ENCODE data around the gene FGR.

FGR gene

DNA sequence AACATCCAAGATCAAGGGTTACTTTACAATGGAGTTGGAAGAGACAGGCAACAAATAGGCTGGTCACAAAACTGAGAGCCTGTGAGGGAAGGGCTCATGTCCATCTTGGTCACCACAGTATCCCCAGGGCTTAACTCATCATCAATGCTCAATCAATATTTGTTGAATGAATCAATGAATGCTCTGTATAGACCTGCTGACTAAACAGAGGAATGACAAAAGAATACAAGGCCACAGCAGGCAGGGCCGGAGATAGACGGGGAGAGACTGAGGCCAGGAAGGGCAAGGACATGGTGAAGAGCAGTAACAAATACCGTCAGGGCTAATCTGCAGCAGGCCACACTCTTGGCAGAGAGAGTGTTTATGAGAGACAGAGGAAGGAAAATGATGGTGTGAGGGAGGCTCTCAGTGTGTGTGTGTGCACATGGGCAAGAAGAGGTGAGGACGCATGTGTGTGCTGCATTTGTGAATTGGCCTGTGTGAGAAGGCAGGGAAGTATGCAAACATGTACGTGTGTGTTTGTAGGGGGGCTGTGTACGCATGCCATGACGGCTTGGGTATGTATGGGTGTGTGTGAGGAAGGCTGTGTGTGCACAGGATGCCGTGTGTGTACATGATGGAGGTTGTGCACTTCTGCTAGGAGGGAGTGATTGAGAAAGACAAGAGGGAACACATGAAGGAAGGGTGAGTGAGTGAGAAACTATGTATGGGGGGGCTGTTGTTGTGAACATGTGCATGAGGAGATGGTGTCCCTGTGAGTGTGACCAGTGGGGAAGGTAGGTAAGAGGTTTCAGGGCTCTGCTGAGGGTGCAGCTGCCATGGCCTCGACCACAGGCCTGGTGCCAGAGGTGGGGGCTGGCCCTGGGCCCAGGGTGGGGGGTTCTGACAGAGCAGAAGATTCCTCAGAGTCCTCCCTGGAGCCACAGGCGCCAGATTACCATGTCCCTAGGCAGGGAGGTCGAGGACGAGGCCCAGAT lies 46.4 kb downstream of the FGR start:
- no peak for DNase-seq (ENCODE audit: low spot score)

DNA sequence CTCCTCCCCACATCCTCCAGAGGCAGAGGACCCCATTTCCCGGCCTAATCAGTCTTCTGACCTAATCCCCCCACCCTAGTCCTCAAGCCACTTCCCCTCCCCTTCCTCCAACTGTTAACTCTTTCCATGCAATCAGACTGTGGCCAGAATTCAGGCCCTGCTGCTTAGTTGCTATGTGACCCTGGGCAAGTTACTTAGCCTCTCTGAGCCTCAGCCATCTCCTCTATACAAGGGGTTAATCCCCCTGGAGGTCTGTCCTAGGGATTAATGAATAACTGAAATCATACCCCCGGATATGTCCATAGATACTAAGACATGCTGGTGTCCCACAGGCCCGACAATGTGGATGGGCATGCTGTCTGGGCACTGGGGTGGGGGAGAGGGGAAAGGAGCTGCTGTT lies 49.3 kb downstream of the FGR start:
- DNase-seq (ENCODE audit: low spot score): no peak

DNA sequence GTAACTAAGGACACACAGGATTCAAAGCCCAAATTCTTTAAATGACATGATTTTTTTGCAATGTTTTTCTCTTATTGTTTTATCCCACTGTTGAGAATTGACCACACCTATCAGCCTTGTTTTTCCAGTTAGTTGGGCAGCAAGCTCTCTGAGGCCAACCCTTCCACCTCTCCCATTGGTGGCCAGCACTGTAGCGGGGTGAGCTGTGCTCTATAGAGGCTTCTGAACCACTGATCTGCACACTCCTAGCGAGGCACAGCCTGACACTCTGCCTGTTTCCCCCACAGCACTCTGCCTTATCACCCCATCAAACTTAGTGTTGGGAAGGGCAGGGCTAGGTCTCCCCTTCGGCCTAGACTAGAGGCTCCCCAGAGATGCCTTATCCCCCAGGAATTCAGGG lies 50.5 kb downstream of the FGR start:
- no peak for DNase-seq (ENCODE audit: low spot score)

DNA sequence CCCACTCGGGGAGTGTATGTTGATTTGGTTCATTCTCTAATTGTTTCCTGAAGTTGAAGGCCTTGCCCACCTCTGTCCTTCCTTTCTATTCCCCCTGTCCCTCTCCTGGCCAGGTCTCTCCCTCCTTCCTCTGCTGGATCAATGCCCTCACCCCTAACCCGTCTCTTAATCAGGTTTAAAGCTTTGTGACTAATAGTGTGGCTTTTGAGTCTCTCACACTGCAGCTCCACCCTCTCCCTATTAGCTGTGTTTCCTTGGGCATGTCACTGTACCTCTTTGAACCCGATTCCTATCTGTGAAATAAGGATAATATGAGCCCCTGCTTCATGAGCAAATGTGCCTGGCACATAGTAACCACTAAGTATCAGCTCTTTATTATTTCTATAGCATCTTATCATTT lies 51.5 kb downstream of the FGR start:
- no peak for DNase-seq (ENCODE audit: low spot score)

DNA sequence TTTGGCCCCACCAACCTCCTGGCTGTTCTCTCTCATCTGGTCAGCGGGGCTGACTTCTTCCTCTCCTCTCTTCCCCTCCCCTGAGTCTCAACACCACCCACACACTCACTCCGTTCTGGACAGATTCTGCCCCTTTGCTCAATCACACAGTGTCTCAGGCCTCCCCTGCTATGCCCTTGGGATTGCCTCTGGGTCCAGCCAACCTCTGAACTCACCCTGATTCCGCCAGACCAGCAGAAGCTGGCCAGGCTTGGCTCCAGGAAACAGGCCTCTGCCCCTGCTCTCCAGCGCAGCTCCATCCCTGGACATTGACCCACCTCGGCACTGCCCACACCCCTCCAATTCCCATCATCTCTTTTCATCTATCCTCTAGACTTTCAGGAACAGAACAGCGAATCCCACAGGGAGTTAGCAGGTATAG lies 53.2 kb downstream of the FGR start:
- DNase-seq (ENCODE audit: low spot score): no peak

DNA sequence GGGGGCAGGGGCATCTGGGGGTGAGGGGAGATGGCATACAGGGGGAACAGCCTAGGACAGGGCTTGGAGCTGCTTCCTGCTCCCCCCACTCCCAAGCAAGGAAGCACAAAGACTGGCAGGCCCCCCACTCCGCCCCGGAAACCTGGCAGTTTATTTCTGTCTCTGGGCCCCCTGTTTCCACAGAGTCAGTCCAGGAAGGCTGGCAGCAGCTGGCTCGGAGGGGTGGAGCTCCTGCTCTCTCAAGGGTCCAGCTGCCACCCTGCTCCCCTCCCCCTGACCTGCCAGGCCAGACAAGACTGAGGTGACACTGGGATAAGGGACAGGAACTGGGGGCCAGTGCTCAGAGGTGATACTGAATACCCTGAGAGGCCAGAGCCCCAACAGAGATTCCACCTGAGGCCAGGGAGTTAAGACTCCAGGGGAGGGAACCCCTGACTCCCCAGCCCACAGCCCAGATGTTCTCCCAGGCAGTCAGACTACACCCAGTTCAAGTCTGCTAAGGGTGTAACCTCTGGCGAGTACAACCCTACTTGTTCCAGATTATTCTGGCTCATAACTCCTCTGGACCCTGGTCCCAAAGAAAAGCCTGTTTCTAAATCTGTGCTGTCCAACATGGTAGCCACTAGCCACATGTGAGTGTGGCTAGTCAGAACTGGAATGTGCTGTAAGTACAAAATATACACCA lies 57.3 kb downstream of the FGR start:
- DNase-seq (ENCODE audit: low spot score): no peak

DNA sequence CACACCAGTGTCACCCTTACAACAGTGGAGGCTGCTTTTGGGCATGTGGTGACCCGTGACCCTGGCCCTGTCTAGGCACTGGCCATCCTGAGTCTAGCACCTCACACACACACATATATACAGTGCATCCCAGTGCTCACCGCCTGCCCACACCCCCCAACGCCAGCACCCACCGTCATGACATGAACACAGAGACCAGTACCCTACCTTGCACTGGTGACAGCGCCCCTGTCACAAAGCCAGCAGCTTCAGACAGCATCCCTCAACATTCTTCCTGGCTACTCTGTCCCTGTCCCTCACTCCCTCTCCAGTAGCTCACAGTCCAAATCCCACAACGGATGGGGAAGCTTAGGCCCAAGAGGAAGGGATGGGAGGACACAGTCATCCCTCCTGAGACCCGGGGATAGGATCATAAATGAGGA lies 58.2 kb downstream of the FGR start:
- DNase-seq (ENCODE audit: low spot score): no peak

DNA sequence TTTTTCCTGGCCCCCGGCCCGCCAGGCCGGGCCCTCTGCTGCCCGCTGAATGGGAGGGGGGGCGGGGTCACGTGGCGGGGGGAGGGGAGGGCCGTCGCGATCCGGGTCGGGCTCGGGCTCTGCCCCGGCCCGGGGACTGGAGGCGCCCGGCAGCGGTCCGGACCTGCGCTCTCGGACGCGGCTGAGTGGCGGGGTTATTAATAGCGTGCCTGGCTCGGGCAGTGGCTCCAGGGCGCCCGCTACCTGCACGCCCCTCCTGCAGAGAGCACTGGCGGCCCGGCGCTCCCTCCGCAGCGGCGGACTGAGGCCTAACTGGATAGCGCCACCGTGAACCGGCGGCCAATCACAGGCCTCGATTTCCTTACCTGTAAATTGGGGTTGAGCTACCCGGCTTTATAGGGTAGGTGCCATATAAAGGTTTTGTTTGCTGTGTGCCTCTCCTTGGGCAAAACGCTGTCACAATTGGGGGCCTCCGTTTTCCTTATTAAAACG lies 59.1 kb downstream of the FGR start:
- DNase-seq (ENCODE audit: low spot score): no peak

DNA sequence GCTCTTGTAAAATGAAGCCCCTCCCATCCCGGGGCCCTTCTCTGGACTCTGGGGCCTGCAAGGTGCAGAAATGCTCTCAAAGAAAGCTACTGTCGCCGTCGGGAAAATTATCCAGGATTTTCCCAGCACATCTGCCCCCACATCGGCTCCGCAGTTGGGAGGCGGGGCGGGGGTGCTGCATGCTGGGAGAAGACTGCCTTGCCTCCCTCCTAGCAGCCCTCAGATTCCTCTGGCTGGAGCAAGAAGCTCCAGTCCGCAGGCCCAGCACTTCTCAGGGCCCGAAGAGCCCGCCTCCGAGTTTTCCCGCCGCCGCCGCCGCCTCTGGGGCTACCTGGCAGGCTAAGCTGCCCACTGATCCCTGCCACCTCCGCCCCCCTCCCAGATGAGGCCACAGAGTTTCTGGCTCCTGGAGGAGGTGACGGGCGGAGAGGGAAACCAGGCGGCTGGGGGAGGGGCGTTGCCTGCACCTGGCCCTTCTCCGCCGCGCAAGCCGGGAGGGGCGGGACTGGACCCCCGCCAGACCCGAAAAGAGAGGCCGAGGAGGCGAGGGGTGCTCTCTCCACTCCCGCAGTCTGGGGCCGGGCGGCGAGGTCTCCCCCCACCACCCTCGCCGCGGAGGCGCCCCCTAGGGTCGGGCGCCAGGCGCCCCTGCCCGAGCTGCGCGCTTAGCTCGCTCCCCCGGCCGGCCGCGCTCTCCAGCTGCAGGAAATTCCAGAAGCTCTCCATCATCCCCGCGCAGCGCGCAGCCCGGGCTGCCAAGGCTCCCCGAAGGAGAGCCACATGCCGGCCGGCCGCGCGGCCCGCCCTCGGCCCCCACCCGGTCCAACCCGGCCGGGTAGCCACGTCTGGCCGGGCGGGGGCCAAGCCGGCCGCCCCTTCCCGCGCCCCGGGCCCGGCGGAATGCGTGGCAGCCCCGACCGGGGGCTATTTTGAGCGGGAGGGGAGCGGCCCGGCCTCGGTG lies 59.8 kb downstream of the FGR start:
- no peak for DNase-seq (ENCODE audit: low spot score)

DNA sequence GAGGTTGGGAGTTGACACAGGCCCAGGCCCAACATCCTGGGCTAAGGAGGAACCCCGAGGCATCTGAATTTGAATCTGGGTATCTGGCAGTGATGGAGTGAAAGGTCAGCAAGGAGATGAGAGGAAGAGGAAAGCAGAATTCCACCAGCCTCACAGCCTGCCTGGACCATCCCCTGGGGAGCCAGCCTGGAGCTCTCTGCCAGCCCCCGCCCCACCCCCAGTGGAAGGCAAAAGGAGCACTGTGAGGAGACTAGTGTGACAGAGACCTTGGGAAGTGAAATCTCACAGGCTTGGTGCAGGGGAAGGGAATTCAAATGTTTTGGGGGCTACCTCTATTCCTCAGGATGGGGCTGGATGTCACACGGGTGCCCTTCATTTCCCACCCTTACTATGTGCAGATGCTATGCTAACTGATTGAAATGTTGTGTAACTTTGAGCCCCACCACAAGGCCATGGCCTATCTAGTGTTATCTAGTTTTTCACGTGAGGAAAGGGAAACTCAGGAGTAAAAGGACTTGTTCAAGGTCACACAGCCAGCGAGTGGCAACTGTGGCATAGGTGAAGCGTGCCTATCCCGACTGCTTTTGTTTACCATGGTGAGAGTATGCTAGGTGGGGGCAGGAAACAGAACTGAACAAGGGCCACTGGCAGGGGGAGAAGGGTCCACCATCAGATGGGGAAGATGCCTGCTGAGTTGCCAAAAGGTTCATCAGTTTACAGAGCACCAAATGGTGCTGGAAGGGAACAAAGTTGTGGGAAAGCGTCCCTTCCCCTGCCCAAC lies 60.8 kb downstream of the FGR start:
- no peak for DNase-seq (ENCODE audit: low spot score)

DNA sequence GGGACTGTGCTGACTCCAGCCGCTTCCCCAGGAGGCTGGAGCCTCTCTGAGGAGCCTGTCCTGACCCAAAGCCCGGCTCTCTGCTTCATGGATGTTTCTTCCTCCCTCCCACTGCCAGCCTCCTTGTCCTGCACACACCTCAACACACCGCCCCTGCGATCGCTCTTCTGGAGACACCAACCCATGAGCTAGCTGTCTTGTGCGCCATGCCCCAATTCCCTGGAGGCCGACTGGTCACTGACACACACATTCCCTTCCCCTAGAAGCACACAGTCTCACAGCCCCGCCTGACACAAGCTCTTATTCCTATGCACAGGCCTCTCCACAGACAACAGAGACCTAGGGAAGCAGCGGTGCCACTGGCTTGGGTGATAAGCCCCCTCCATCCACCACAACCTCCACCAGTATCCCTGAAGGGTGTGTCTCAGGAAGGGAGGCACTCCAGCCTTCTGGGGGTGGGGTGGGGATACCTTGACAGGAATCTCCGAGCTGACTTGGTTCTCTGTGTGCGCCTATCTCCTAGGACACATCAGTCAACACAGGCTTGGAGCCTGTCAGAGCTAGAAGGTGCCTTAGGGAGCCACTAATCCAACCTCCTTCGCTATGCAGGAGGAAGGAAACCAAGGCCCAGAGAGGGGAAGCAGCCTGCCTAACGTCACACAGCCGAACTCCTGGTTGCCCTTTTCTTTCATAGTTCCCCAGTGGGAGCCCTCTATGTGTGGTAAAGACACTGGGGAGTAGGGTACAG lies 62.1 kb downstream of the FGR start:
- DNase-seq (ENCODE audit: low spot score): no peak

DNA sequence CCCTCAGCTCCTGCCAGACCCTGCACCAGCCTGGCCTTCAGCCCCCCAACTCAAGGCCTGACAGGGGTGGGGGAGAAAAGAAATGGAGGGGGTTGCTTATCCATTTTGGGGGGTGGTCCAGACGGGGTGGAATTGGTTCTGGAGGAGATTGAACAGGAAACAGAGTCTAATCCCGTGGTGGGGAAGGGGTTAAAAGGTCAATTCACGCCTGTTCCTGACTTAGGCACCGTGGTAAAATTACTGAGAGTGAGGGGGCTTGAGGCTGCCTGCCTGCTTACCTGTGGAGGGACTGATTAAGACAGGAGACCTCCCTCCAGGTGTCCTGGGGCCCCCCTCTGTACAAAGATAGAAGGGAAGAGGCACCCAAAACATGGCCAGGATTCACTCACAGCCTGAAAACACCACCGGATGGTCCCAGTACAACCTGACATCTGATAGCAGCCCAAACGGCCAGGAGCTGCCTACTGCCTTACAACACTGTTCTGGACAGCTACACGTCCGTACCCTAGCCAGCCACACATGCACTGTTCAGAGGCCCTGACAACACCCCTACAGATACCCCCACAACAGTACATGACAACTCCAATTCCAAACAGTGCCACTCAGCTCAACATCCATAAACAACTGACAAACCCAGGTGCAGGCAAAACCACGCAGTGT lies 62.8 kb downstream of the FGR start:
- DNase-seq (ENCODE audit: low spot score): no peak

DNA sequence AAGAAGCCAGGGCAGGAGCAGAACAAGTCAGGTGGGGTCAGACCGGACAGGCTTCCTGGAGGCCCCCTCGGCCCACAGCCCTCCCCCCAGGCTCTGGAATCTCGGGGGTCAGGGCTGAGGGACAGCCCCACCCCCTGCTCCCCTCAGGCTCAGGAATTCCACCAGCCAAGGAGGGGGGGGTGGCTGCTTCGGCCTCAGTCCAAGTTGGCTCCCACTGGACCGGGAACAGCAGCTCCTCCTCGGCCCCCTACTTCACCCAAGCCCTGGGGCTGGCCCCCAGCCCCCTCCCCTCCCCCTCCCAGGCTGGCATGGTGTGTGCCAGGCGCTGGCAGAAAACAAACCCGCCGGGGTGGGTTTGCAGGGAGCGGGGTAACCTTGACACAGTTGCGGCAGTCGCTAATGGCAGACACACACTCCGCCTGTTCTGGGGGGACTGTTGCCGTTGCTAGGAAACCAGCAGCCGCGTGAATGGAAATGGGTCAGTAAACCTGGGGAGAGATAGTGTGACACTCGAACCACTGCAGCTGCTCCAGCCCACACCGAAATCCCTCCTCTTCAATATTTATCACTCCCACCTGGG lies 63.5 kb downstream of the FGR start:
- no peak for DNase-seq (ENCODE audit: low spot score)

DNA sequence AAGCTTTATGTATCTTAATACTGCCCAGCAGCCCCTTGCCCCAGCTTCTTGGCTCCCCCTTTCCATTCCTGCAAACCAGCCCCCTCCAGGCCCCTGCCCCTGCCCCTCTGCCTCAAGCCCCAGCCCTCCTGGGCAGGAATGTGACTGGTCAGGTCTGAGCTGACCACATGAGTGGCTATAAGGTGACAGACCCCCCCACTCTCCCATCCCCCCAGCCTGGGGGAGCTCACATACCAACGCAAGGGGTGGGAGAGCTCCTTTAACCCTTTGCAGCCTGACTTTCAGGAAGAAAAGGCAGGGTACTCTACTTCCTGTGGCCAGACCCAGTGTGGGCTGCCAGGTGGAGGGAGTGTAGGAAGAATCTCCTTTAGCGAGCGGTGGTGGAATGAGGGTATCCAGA lies 64.2 kb downstream of the FGR start:
- DNase-seq (ENCODE audit: low spot score): no peak

DNA sequence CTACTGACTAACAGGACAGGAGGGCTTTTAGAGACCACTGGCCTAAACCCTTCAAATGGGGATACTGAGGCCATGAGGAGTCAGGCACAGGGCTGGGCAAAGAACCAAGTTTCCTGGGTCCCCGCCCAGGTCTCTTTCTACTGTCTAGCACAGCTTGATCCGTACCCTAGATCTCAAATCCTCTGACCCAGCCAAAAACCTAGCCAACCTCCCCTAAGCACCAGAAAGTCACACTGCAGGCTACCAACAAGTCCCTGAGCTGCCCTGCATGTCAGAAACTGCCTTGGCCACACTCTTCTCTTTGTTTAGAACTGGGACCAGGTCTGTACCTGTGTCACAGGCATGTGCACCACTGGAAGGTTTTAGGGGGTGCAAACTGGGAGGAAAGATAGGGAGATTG lies 64.6 kb downstream of the FGR start:
- no peak for DNase-seq (ENCODE audit: low spot score)

DNA sequence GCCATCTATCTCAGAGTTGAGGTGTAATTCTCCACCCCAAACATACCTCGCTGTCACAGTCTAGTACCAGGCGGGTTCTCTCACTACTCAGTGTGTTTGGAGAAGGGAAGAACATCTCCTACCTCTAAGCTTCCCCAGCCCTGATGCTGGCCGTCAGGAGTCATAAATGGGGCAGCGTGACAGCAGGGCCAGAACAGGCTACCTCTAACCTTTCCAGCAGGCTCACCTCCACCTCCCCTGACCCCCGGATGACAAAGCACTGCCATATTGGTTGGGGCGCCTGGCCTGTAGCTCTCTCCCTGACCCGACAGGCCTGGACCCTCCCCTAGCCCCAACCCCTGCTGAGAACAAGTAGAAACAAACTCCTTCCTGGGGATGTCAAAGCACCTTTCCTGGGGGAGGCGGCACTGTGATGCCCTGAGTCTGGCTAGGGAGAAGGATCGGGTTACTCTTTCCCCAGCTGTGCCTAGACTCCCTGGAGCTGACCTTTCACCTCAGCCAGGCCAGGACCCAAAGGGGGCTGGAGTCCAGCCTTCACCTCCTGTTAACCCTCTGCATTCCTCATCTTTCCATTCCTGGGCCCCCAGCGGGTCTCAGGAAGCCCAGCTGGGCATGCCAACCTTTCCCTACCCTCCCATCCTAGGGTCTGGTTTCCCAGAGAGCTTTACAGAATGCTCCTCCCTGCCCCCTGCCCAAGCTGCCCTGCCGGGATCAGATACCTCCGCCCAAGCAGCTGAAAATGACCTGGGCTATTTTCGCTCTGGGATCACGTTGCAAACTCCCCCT lies 65.3 kb downstream of the FGR start:
- no peak for DNase-seq (ENCODE audit: low spot score)

DNA sequence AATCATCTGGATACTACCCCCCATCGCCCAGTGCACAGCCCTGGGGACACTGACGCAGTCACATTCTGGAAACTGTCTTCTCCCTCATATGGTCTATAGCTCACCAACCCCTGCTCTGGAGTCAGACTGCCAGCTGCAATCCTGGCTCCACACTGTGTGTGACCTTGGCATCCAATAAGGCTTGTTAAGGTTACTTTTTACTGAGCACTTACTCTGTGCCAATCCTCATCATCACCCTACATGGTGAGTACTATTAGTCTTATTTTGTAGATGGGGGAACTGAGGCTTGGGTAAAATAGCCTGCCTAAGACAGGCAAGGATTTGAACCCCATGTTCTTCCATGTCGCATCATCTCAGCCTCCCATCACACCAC lies 65.9 kb downstream of the FGR start:
- DNase-seq (ENCODE audit: low spot score): no peak

DNA sequence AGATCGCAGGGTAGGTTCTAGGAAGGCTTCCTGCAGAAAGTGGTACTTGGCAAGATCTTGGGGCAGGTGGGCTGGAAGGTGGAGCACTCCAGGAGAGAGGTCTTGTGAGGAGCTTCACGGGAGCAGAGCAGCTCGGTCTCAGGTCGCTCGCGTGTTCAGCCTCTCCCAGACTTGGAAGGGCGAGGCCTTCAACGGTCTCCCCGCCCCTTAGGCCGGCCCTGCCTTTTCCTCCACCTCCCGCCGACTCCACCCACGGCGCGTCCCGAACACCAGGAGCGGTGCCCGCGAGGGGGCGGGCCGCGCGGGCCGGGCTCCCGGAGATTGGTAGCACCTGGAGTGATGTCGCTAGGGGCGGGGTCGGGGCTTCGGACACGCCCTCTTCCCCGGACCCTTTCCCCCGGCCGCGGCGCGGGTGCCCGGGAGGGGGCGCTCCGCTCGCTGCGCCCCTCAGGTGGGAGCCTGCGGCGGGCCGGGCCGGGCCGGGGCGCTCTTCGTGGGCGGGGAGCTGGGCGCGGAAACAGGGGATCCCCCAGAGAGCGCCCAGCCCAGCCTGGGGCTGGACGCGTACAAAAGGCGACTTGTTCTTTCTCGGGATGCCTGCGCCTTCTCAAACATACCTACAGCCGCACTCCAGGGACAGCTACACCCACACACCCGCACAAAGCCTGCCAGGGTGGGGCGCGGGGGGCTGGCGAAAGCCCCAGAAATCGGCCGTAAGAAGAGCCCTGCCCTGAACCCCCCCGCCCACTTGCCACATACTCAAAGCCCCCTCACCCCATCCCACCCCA lies 66.5 kb downstream of the FGR start:
- DNase-seq (ENCODE audit: low spot score): peak; percentile 94

All from CD4-positive, alpha-beta T cell treated with Interleukin-2 at 100 ng/mL for 4 hours (primary cell).